ENCODE measurements around the gene SLC25A1.

The SLC25A1 gene

GRCh38 chr22:19128946-19129727, 49.4 kb downstream of the SLC25A1 start:
- in situ Hi-C loops (cut with MboI; ENCODE audit: low pct_unique_long_range_greater_than_20kb, low sequenced_read_pairs, unreplicated experiment), result no loop called here
- DNase-seq (ENCODE audit: low spot score), result no peak
- TF ChIP-seq CTCF (IDR thresholded peaks at IDR 0.05; ENCODE audit: extremely low read depth, insufficient read depth, missing control alignments), result no peak

- TF ChIP-seq CTCF (IDR thresholded peaks at IDR 0.05; ENCODE audit: extremely low read depth, insufficient read depth, missing control alignments), result no peak
- no peak for DNase-seq (ENCODE audit: low spot score)
- in situ Hi-C loops (cut with MboI; ENCODE audit: low pct_unique_long_range_greater_than_20kb, low sequenced_read_pairs, unreplicated experiment), result no loop called here
These were observed 50.5 kb downstream of the SLC25A1 start for GRCh38 chr22:19128009-19128401.

GRCh38 chr22:19127329-19128008, 51.1 kb downstream of the SLC25A1 start:
- no peak for DNase-seq (ENCODE audit: low spot score)
- in situ Hi-C loops (cut with MboI; ENCODE audit: low pct_unique_long_range_greater_than_20kb, low sequenced_read_pairs, unreplicated experiment), result no loop called here
- TF ChIP-seq CTCF (IDR thresholded peaks at IDR 0.05; ENCODE audit: extremely low read depth, insufficient read depth, missing control alignments), result no peak

- in situ Hi-C loops (cut with MboI; ENCODE audit: low pct_unique_long_range_greater_than_20kb, low sequenced_read_pairs, unreplicated experiment), result no loop called here
- DNase-seq (ENCODE audit: low spot score), result no peak
- TF ChIP-seq CTCF (IDR thresholded peaks at IDR 0.05; ENCODE audit: extremely low read depth, insufficient read depth, missing control alignments), result no peak
These were observed 51.9 kb downstream of the SLC25A1 start for GRCh38 chr22:19126309-19127273.

Measured in GM13977 (cell line).